GM12873 (cell line): ENCODE results near the gene NPB.

Experiments used
- CTCF ChIP-seq: IDR thresholded peaks from 2 replicates; pipeline ENCODE4 v1.5.1; 2012; ENCODE audit warnings: low read depth, mild to moderate bottlenecking, moderate library complexity, low read length, control low read depth; ENCODE audit not compliant: insufficient read depth; ENCODE audit errors: missing control alignments

The NPB gene

GRCh38 chr17:81941484-81942166 is 39.6 kb downstream of the NPB start:
- TF ChIP-seq CTCF = no peak

- no peak for TF ChIP-seq CTCF
Observed at GRCh38 chr17:81942167-81942553, 40.1 kb downstream of the NPB start.

DNA sequence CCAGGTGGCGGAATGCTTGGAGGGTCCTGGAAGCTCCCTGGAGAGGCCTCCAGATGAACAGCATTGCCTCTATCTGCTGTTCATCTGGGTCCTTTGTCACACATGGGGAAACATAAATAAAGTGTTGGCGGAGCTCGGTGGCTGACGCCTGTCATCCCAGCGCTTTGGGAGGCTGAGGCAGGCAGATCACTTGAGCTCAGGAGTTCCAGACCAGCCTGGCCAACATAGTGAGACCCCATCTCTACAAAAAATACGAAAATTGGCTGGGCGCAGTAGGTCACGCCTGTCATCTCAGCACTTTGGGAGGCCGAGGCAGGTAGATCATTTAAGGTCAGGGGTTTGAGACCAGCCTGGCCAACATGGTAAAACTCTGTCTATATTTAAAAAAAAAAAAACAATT is 42.8 kb downstream of the NPB start:
- no peak for TF ChIP-seq CTCF

DNA sequence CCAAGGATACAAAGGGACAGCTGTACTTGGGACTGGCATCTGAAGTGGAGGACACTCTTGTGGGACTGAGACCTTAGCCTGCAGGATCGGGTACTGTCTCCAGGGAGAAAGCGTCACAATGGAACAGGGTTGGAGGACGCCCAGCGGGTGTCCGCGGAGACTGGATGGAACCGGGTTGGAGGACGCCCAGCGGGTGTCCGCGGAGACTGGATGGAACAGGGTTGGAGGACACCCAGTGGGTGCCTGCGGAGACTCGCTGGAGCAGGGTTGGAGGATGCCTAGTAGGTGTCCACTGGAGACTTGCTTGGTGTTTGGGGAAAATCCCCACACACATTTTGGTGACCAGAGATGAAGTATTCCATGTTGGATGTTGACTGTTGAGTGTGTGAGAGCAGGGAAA is 45.2 kb downstream of the NPB start, which contains the start of gene MYADML2:
Gene MYADML2, minus strand, starts transcription at position 45 of the 400 bp plus-strand sequence. CDS start 5,492 bp downstream, outside the sequence.
- no peak for TF ChIP-seq CTCF

- TF ChIP-seq CTCF = no peak
Observed at GRCh38 chr17:81948635-81949378, 46.8 kb downstream of the NPB start.

DNA sequence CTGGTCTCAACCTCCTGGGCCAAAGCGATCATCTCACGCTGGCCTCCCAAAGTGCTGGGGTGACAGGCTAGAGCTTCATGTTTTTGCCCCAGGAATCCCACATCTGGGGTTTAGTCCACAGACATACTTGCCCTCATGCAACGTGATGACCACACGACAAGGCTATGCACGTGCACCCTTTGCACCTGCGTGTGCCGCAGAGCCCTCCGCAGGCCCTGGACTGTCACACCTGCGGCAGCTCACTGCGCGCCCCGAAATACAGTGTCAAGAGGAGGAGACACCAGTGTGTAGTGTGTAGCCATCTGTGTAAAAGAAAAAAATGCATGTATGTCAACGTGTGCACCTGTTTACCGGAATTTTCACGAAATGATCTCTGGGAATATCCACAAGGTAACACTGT is 48.5 kb downstream of the NPB start:
- TF ChIP-seq CTCF = no peak

GRCh38 chr17:81951785-81952684 is 50.0 kb downstream of the NPB start:
- no peak for TF ChIP-seq CTCF
